K562 (cell line): Measurements from ENCODE around the gene BHLHE40. TPM values are rescaled to one million over a fixed set of nuclear protein-coding genes. Genes with fewer than 3 reads are reported as not detected.

Experiments used
- CAMTA2 ChIP-seq: fragments of 250-450 bp; sonication (Bioruptor Pico); conservative IDR thresholded peaks from 2 replicates; pipeline ENCODE4 v1.5.1; 2022
- COPS2 ChIP-seq: fragments of 450-650 bp; conservative IDR thresholded peaks from 2 replicates; pipeline ENCODE4 v1.6.1; 2016; ENCODE audit warnings: mild to moderate bottlenecking, moderate library complexity
- CREM ChIP-seq: IDR thresholded peaks from 2 replicates; pipeline ENCODE4 v1.6.1; 2014; ENCODE audit warnings: antibody characterized with exemption, low read depth
- EHMT2 ChIP-seq: fragments of 450-650 bp; IDR thresholded peaks from 2 replicates; pipeline ENCODE4 v1.6.1; 2018; ENCODE audit warnings: antibody characterized with exemption
- ELF2 ChIP-seq: fragments of 250-450 bp; sonication (Bioruptor Pico); IDR thresholded peaks from 2 replicates; pipeline ENCODE4 v1.5.0; 2021; ENCODE audit warnings: mild to moderate bottlenecking
- FOXA3 ChIP-seq, 2 experiments: fragments of 450-650 bp in 1 of 2; sonication (generic) in 1 of 2; formaldehyde crosslinking; IDR thresholded peaks in 1 of 2; conservative IDR thresholded peaks in 1 of 2; 2 replicates each; pipeline versions ENCODE4 v1.4.0 to v1.8.0; 2020 to 2022; ENCODE audit warnings: mild to moderate bottlenecking in 2 of 2, missing genetic modification reagents in 1 of 2
- HMG20A ChIP-seq: fragments of 450-650 bp; formaldehyde crosslinking; conservative IDR thresholded peaks from 2 replicates; pipeline ENCODE4 v1.4.0; 2020; ENCODE audit warnings: mild to moderate bottlenecking, mixed read lengths
- JUN ChIP-seq, 2 experiments: sonication (generic) in 1 of 2; formaldehyde crosslinking in 1 of 2; IDR thresholded peaks; 2 replicates each; pipeline versions ENCODE4 v1.6.1 to v1.8.0; 2012 to 2022; ENCODE audit warnings: borderline replicate concordance in 2 of 2, mild to moderate bottlenecking in 2 of 2, improper control_type of control experiment in 1 of 2, low read depth in 1 of 2, low read length in 1 of 2, missing genetic modification reagents in 1 of 2
- JUND ChIP-seq, 2 experiments: IDR thresholded peaks; 2 replicates in 1 of 2; 3 replicates in 1 of 2; pipeline ENCODE4 v1.6.1; 2011; ENCODE audit warnings: borderline replicate concordance in 2 of 2, low read depth in 2 of 2, low read length in 2 of 2, improper control_type of control experiment in 1 of 2, missing biosample characterization in 1 of 2, missing genetic modification characterization in 1 of 2, missing genetic modification reagents in 1 of 2
- KAT2B ChIP-seq: IDR thresholded peaks from one replicate; pipeline ENCODE4 v1.6.1; 2012; ENCODE audit warnings: low read depth, mild to moderate bottlenecking, control low read depth, inconsistent platforms, low read length, moderate library complexity
- LCOR ChIP-seq: sonication (generic); formaldehyde crosslinking; IDR thresholded peaks from 2 replicates; pipeline ENCODE4 v1.8.0; 2022; ENCODE audit warnings: mild to moderate bottlenecking, missing genetic modification reagents
- MBD2 ChIP-seq: sonication (generic); IDR thresholded peaks from 2 replicates; pipeline ENCODE4 v1.6.1; 2016; ENCODE audit warnings: low read depth, borderline replicate concordance
- NR2F6 ChIP-seq: fragments of 450-650 bp; formaldehyde crosslinking; IDR thresholded peaks from 2 replicates; pipeline ENCODE4 v1.4.0; 2020; ENCODE audit warnings: mild to moderate bottlenecking
- PHTF2 ChIP-seq: fragments of 250-450 bp; sonication (Bioruptor Pico); IDR thresholded peaks from 2 replicates; pipeline ENCODE4 v1.5.0; 2021; ENCODE audit warnings: mild to moderate bottlenecking
- POLR2AphosphoS2 ChIP-seq: IDR thresholded peaks from 2 replicates; pipeline ENCODE4 v1.6.1; 2012; ENCODE audit warnings: low read length, improper control_type of control experiment
- RBBP5 ChIP-seq: fragments of 200-600 bp; sonication (generic); IDR thresholded peaks from 2 replicates; pipeline ENCODE4 v1.6.1; 2012; ENCODE audit warnings: borderline replicate concordance, mild to moderate bottlenecking, low read length, control low read depth, inconsistent platforms; ENCODE audit not compliant: insufficient read depth, poor library complexity, severe bottlenecking
- SRSF1 ChIP-seq: fragments of 200-400 bp; formaldehyde crosslinking; IDR thresholded peaks from 2 replicates; pipeline ENCODE4 v1.6.1; 2017; ENCODE audit warnings: mild to moderate bottlenecking, low read depth, low read length, moderate library complexity
- TRIM28 ChIP-seq: fragments of 450-650 bp; IDR thresholded peaks from 2 replicates; pipeline ENCODE4 v1.6.1; 2017
- ZEB2 ChIP-seq: fragments of 450-650 bp; IDR thresholded peaks from 2 replicates; pipeline ENCODE4 v1.6.1; 2016
- ZNF140 ChIP-seq: fragments of 250-450 bp; sonication (Bioruptor Pico); IDR thresholded peaks from 2 replicates; pipeline ENCODE4 v1.8.0; 2021; ENCODE audit warnings: moderate library complexity, mild to moderate bottlenecking, inconsistent platforms
- ZNF165 ChIP-seq: fragments of 250-450 bp; sonication (Bioruptor Pico); IDR thresholded peaks from 2 replicates; pipeline ENCODE4 v1.4.0; 2020; ENCODE audit warnings: borderline replicate concordance
- ZNF212 ChIP-seq: fragments of 450-650 bp; formaldehyde crosslinking; IDR thresholded peaks from 2 replicates; pipeline ENCODE4 v1.4.0; 2020; ENCODE audit warnings: mild to moderate bottlenecking
- ZNF436 ChIP-seq: fragments of 250-450, 450-650 bp; sonication (Bioruptor Pico); formaldehyde crosslinking; IDR thresholded peaks from 2 replicates; pipeline ENCODE4 v1.7.0; 2020; ENCODE audit warnings: mild to moderate bottlenecking
- polyA plus RNA-seq, 8 experiments: library from polyadenylated mRNA; depleted of rRNA in 4 of 8; stranded (reverse) in 5 of 8; unstranded in 3 of 8; fragments of >200 nt; fragmentation: Nextera tagmentation in 2 of 8; fragmentation: Illumina TruSeq in 1 of 8; extraction: Ambion mirVana in 2 of 8; extraction: Trizol in 1 of 8; gene quantifications; 2 replicates each; pipeline versions ENCODE4 v1.2.1 to v1.2.3, GENCODE V29; 2011 to 2014; ENCODE audit warnings: inconsistent platforms in 1 of 8, missing spikeins in 1 of 8
- total RNA-seq, 7 experiments: library from RNA; depleted of rRNA in 6 of 7; stranded (reverse); fragments of >200 nt in 6 of 7; fragmentation: Illumina TruSeq in 2 of 7; extraction: Trizol in 2 of 7; gene quantifications; 2 replicates each; pipeline versions ENCODE4 v1.2.1 to v1.2.3, GENCODE V29; 2011 to 2021; ENCODE audit warnings: low replicate concordance in 1 of 7
- TF ChIP-seq, protein P1 (sequence below): sonication (generic); formaldehyde crosslinking; IDR thresholded peaks from 2 replicates; pipeline ENCODE4 v1.8.0; 2022; ENCODE audit warnings: mild to moderate bottlenecking, missing genetic modification reagents
- TF ChIP-seq, protein P2 (sequence below): sonication (generic); formaldehyde crosslinking; IDR thresholded peaks from 2 replicates; pipeline ENCODE4 v1.8.1; 2022; ENCODE audit warnings: missing genetic modification reagents
- TF ChIP-seq, protein P3 (sequence below): fragments of 450-650 bp; IDR thresholded peaks from 2 replicates; pipeline ENCODE4 v1.6.1; 2016; ENCODE audit warnings: low read depth, mild to moderate bottlenecking, moderate library complexity

Gene BHLHE40
- total and polyA plus RNA-seq, 9 of the 15 experiments (the other 6 are each of a cell fraction or from before 2014, with no cell fraction given) = 12.0 to 83.9 (median 31.4) TPM

DNA sequence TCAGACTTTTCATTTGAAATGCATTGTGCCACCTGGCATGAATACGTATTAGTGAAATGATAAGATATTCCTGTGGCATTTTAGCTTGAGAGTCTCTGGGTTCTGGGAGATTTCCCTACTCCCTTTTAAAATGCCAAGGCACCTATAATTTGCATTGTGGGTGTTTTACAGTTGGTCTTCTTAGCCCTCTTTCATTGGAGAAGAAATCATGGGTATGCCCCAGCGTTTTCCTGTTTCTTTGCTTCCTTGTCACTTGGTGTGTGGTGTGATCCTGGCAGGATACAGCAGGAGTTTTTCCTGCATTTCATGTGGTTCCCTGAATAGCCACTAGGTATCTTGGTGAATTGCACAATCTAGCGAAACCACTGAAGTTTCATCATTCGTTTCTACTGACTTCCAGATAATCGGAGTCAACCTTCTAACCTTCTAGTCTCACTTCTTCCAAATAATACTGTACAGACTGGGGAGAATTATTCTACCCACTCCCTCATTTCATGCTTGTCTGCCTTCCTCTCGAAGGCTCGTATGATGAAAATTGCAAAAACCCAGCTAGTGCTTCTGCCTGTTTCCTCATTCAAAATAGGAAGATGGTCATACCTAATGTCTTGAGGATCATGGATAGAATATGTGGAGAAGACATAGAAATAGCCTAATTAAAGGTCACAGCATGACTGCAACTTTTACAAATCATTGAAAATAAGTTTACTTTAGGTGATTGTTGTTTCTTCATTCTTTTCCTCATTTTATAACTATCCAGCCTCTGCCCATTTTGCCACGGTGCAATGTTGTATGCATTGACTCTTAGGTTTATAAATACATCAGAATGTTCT lies 2.6 kb downstream of the BHLHE40 start (continued):
- TF ChIP-seq TRIM28 (no peak), CREM (no peak), ELF2 (CRISPR knock-in tag) (peak; percentile 73), NR2F6 (CRISPR knock-in tag) (no peak), HMG20A (CRISPR knock-in tag) (no peak), COPS2 (no peak), ZEB2 (0 out of 2 replicates have a peak, but pooled peaks have one; percentile 35), MBD2 (no peak), ZNF165 (no peak), JUND (IDR thresholded peaks at IDR 0.05; ENCODE audit: borderline replicate concordance, low read depth, low read length) (peak; percentile 68; the same call in 1 of the 2 replicates), JUND (tag; IDR thresholded peaks at IDR 0.05; ENCODE audit: borderline replicate concordance, low read depth, low read length) (peak; percentile 46; the same call in 1 of the 3 replicates), JUN (IDR thresholded peaks at IDR 0.05; ENCODE audit: borderline replicate concordance, low read depth, low read length) (peak; percentile 52; the same call in 1 of the 2 replicates), JUN (CRISPR knock-in tag; IDR thresholded peaks at IDR 0.05; ENCODE audit: borderline replicate concordance) (no peak; the same call in 1 of the 2 replicates), EHMT2 (0 out of 2 replicates have a peak, but pooled peaks have one; percentile 42), FOXA3 (CRISPR knock-in tag; conservative IDR thresholded peaks at IDR 0.05 in 1 of 2, IDR thresholded peaks at IDR 0.05 in 1 of 2) (peak; percentile 4; a peak in 1 of 4 replicates), CAMTA2 (CRISPR knock-in tag) (0 out of 2 replicates have a peak, but pooled peaks have one; percentile 47), PHTF2 (CRISPR knock-in tag) (peak; percentile 68; the same call in 1 of the 2 replicates), POLR2AphosphoS2 (peak; percentile 49; the same call in 1 of the 2 replicates), KAT2B (no peak), LCOR (CRISPR knock-in tag) (peak; percentile 60; the same call in 1 of the 2 replicates), ZNF212 (CRISPR knock-in tag) (no peak), ZNF140 (no peak), ZNF436 (no peak), RBBP5 (no peak), SRSF1 (no peak)
- TF ChIP-seq, protein P1, sequence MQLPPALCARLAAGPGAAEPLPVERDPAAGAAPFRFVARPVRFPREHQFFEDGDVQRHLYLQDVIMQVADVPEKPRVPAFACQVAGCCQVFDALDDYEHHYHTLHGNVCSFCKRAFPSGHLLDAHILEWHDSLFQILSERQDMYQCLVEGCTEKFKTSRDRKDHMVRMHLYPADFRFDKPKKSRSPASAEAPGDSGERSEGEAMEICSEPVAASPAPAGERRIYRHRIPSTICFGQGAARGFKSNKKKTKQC (CRISPR knock-in tag) = no peak
- TF ChIP-seq, protein P2, sequence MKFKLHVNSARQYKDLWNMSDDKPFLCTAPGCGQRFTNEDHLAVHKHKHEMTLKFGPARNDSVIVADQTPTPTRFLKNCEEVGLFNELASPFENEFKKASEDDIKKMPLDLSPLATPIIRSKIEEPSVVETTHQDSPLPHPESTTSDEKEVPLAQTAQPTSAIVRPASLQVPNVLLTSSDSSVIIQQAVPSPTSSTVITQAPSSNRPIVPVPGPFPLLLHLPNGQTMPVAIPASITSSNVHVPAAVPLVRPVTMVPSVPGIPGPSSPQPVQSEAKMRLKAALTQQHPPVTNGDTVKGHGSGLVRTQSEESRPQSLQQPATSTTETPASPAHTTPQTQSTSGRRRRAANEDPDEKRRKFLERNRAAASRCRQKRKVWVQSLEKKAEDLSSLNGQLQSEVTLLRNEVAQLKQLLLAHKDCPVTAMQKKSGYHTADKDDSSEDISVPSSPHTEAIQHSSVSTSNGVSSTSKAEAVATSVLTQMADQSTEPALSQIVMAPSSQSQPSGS (CRISPR knock-in tag) = no peak
- TF ChIP-seq, protein P3, sequence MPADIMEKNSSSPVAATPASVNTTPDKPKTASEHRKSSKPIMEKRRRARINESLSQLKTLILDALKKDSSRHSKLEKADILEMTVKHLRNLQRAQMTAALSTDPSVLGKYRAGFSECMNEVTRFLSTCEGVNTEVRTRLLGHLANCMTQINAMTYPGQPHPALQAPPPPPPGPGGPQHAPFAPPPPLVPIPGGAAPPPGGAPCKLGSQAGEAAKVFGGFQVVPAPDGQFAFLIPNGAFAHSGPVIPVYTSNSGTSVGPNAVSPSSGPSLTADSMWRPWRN = no peak
